ENCODE measurements around the gene TTBK1.

TTBK1 gene

GRCh38 chr6:43211955-43212354 lies 31.3 kb upstream of the TTBK1 start:
- no peaks in the 10 kb centered on the region for H3K36me3 ChIP-seq (ENCODE audit: insufficient read depth, low read depth, low read length)
- no peak overlapping the region for H3K27ac ChIP-seq (ENCODE audit: low read length)
- H3K4me3 ChIP-seq (ENCODE audit: low read length): no peak overlapping the region
- no peak overlapping the region for H3K9ac ChIP-seq (ENCODE audit: low read depth, low read length)
- H3K27me3 ChIP-seq (ENCODE audit: insufficient read depth, low read length): no peaks in the 10 kb centered on the region
- no peaks in the 10 kb centered on the region for H3K9me3 ChIP-seq (ENCODE audit: insufficient read depth, low read depth, low read length)
- H3K4me1 ChIP-seq (ENCODE audit: insufficient read depth, low read length): no peaks in the 10 kb centered on the region

GRCh38 chr6:43213431-43213830 lies 29.9 kb upstream of the TTBK1 start:
- H3K4me3 ChIP-seq (ENCODE audit: low read length): no peak overlapping the region
- no peaks in the 10 kb centered on the region for H3K27me3 ChIP-seq (ENCODE audit: insufficient read depth, low read length)

GRCh38 chr6:43215066-43215465 lies 28.2 kb upstream of the TTBK1 start:
- H3K36me3 ChIP-seq (ENCODE audit: insufficient read depth, low read depth, low read length): no peaks in the 10 kb centered on the region
- H3K9me3 ChIP-seq (ENCODE audit: insufficient read depth, low read depth, low read length): no peaks in the 10 kb centered on the region
- H3K27me3 ChIP-seq (ENCODE audit: insufficient read depth, low read length): no peaks in the 10 kb centered on the region
- H3K9ac ChIP-seq (ENCODE audit: low read depth, low read length): no peak overlapping the region
- H3K27ac ChIP-seq (ENCODE audit: low read length): no peak overlapping the region
- no peak overlapping the region for H3K4me3 ChIP-seq (ENCODE audit: low read length)
- H3K4me1 ChIP-seq (ENCODE audit: insufficient read depth, low read length): no peaks in the 10 kb centered on the region

More at GRCh38 chr6:43213431-43213830, 29.9 kb upstream of the TTBK1 start:
- no peaks in the 10 kb centered on the region for H3K36me3 ChIP-seq (ENCODE audit: insufficient read depth, low read depth, low read length)
- H3K9me3 ChIP-seq (ENCODE audit: insufficient read depth, low read depth, low read length): no peaks in the 10 kb centered on the region
- no peak overlapping the region for H3K27ac ChIP-seq (ENCODE audit: low read length)
- no peaks in the 10 kb centered on the region for H3K4me1 ChIP-seq (ENCODE audit: insufficient read depth, low read length)
- H3K9ac ChIP-seq (ENCODE audit: low read depth, low read length): no peak overlapping the region

- no peak overlapping the region for H3K27ac ChIP-seq (ENCODE audit: low read length)
- H3K9ac ChIP-seq (ENCODE audit: low read depth, low read length): no peak overlapping the region
- H3K9me3 ChIP-seq (ENCODE audit: insufficient read depth, low read depth, low read length): no peaks in the 10 kb centered on the region
- H3K4me1 ChIP-seq (ENCODE audit: insufficient read depth, low read length): no peaks in the 10 kb centered on the region
- H3K4me3 ChIP-seq (ENCODE audit: low read length): no peak overlapping the region
- H3K36me3 ChIP-seq (ENCODE audit: insufficient read depth, low read depth, low read length): no peaks in the 10 kb centered on the region
- no peaks in the 10 kb centered on the region for H3K27me3 ChIP-seq (ENCODE audit: insufficient read depth, low read length)
Observed at GRCh38 chr6:43216200-43216599, 27.1 kb upstream of the TTBK1 start.

- no peaks in the 10 kb centered on the region for H3K4me1 ChIP-seq (ENCODE audit: insufficient read depth, low read length)
- H3K9ac ChIP-seq (ENCODE audit: low read depth, low read length): no peak overlapping the region
- H3K36me3 ChIP-seq (ENCODE audit: insufficient read depth, low read depth, low read length): no peaks in the 10 kb centered on the region
- no peak overlapping the region for H3K27ac ChIP-seq (ENCODE audit: low read length)
- no peak overlapping the region for H3K4me3 ChIP-seq (ENCODE audit: low read length)
- no peaks in the 10 kb centered on the region for H3K27me3 ChIP-seq (ENCODE audit: insufficient read depth, low read length)
- no peaks in the 10 kb centered on the region for H3K9me3 ChIP-seq (ENCODE audit: insufficient read depth, low read depth, low read length)
Observed at GRCh38 chr6:43217351-43217750, 25.9 kb upstream of the TTBK1 start.

- Histone ChIP-seq H3K36me3 (ENCODE audit: insufficient read depth, low read depth, low read length) (no peaks in the 10 kb centered on the region), H3K9me3 (ENCODE audit: insufficient read depth, low read depth, low read length) (no peaks in the 10 kb centered on the region), H3K4me3 (ENCODE audit: low read length) (no peak overlapping the region), H3K4me1 (ENCODE audit: insufficient read depth, low read length) (no peaks in the 10 kb centered on the region), H3K27ac (ENCODE audit: low read length) (no peak overlapping the region), H3K9ac (ENCODE audit: low read depth, low read length) (no peak overlapping the region), H3K27me3 (ENCODE audit: insufficient read depth, low read length) (no peaks in the 10 kb centered on the region)
Observed at GRCh38 chr6:43219119-43219518, 24.2 kb upstream of the TTBK1 start.

GRCh38 chr6:43219814-43220213 lies 23.5 kb upstream of the TTBK1 start:
- no peak overlapping the region for H3K27ac ChIP-seq (ENCODE audit: low read length)
- no peaks in the 10 kb centered on the region for H3K4me1 ChIP-seq (ENCODE audit: insufficient read depth, low read length)
- no peak overlapping the region for H3K9ac ChIP-seq (ENCODE audit: low read depth, low read length)
- H3K4me3 ChIP-seq (ENCODE audit: low read length): no peak overlapping the region
- no peaks in the 10 kb centered on the region for H3K36me3 ChIP-seq (ENCODE audit: insufficient read depth, low read depth, low read length)
- no peaks in the 10 kb centered on the region for H3K27me3 ChIP-seq (ENCODE audit: insufficient read depth, low read length)
- H3K9me3 ChIP-seq (ENCODE audit: insufficient read depth, low read depth, low read length): no peaks in the 10 kb centered on the region

- H3K27ac ChIP-seq (ENCODE audit: low read length): no peak overlapping the region
- no peaks in the 10 kb centered on the region for H3K9me3 ChIP-seq (ENCODE audit: insufficient read depth, low read depth, low read length)
- H3K4me3 ChIP-seq (ENCODE audit: low read length): no peak overlapping the region
- H3K27me3 ChIP-seq (ENCODE audit: insufficient read depth, low read length): no peaks in the 10 kb centered on the region
- no peak overlapping the region for H3K9ac ChIP-seq (ENCODE audit: low read depth, low read length)
- no peaks in the 10 kb centered on the region for H3K4me1 ChIP-seq (ENCODE audit: insufficient read depth, low read length)
- H3K36me3 ChIP-seq (ENCODE audit: insufficient read depth, low read depth, low read length): no peaks in the 10 kb centered on the region
Observed at GRCh38 chr6:43220439-43220951, 22.8 kb upstream of the TTBK1 start.

GRCh38 chr6:43221046-43221972 lies 22.0 kb upstream of the TTBK1 start:
- Histone ChIP-seq H3K9ac (ENCODE audit: low read depth, low read length) (no peak overlapping the region), H3K9me3 (ENCODE audit: insufficient read depth, low read depth, low read length) (no peaks in the 10 kb centered on the region), H3K27ac (ENCODE audit: low read length) (no peak overlapping the region), H3K36me3 (ENCODE audit: insufficient read depth, low read depth, low read length) (peaks cover 4% of the 10 kb centered on the region; the same call in 1 of the 2 replicates), H3K4me1 (ENCODE audit: insufficient read depth, low read length) (no peaks in the 10 kb centered on the region), H3K4me3 (ENCODE audit: low read length) (no peak overlapping the region), H3K27me3 (ENCODE audit: insufficient read depth, low read length) (no peaks in the 10 kb centered on the region)

GRCh38 chr6:43222418-43223059 lies 20.7 kb upstream of the TTBK1 start:
- Histone ChIP-seq H3K36me3 (ENCODE audit: insufficient read depth, low read depth, low read length) (peaks cover 4% of the 10 kb centered on the region; the same call in 1 of the 2 replicates), H3K9ac (ENCODE audit: low read depth, low read length) (no peak overlapping the region), H3K9me3 (ENCODE audit: insufficient read depth, low read depth, low read length) (no peaks in the 10 kb centered on the region), H3K27ac (ENCODE audit: low read length) (no peak overlapping the region), H3K4me3 (ENCODE audit: low read length) (no peak overlapping the region), H3K27me3 (ENCODE audit: insufficient read depth, low read length) (no peaks in the 10 kb centered on the region), H3K4me1 (ENCODE audit: insufficient read depth, low read length) (no peaks in the 10 kb centered on the region)

GRCh38 chr6:43223175-43223574 lies 20.1 kb upstream of the TTBK1 start:
- Histone ChIP-seq H3K27me3 (ENCODE audit: insufficient read depth, low read length) (no peaks in the 10 kb centered on the region), H3K9me3 (ENCODE audit: insufficient read depth, low read depth, low read length) (no peaks in the 10 kb centered on the region), H3K4me3 (ENCODE audit: low read length) (no peak overlapping the region), H3K4me1 (ENCODE audit: insufficient read depth, low read length) (no peaks in the 10 kb centered on the region), H3K27ac (ENCODE audit: low read length) (no peak overlapping the region), H3K9ac (ENCODE audit: low read depth, low read length) (no peak overlapping the region), H3K36me3 (ENCODE audit: insufficient read depth, low read depth, low read length) (peaks cover 4% of the 10 kb centered on the region; the same call in 1 of the 2 replicates)

Data from iPS-20b (cell line).